ENCODE measurements around the gene UNC5C.

UNC5C gene

DNA sequence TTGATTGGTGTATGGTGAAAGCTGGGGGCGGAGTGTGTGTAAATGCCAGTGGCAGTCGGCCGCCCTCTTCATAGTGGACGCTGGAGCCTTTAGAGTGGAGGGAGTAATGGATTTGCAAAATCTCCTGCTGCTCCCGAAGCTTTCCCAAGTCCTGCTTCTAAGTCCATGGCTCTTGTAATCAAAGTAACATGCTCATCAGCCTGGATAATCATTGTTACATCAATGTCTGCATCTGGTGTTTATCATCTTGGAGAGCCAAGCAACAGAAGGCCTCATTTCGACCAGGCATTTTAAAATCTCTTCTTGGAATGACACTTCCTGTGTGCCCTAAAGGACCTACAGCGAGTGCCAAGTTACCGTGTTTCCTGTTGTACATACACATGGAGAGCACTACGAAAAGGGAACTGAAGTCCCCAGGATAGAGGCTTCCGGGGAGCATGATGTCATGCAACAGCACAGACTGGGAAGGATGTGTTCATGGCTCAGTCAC lies 32.2 kb downstream of the UNC5C start:
- TF ChIP-seq, protein P1, sequence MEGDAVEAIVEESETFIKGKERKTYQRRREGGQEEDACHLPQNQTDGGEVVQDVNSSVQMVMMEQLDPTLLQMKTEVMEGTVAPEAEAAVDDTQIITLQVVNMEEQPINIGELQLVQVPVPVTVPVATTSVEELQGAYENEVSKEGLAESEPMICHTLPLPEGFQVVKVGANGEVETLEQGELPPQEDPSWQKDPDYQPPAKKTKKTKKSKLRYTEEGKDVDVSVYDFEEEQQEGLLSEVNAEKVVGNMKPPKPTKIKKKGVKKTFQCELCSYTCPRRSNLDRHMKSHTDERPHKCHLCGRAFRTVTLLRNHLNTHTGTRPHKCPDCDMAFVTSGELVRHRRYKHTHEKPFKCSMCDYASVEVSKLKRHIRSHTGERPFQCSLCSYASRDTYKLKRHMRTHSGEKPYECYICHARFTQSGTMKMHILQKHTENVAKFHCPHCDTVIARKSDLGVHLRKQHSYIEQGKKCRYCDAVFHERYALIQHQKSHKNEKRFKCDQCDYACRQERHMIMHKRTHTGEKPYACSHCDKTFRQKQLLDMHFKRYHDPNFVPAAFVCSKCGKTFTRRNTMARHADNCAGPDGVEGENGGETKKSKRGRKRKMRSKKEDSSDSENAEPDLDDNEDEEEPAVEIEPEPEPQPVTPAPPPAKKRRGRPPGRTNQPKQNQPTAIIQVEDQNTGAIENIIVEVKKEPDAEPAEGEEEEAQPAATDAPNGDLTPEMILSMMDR (IDR thresholded peaks at IDR 0.05; ENCODE audit: poor library complexity, severe bottlenecking) = no peak
- Histone ChIP-seq H3K4me3 (ENCODE audit: severe bottlenecking) (no peak overlapping the region), H3K36me3 (ENCODE audit: low read depth) (no peaks in the 10 kb centered on the region), H3K4me1 (ENCODE audit: insufficient read depth, poor library complexity, severe bottlenecking) (no peaks in the 10 kb centered on the region), H3K27me3 (ENCODE audit: insufficient read depth, poor library complexity, severe bottlenecking) (no peaks in the 10 kb centered on the region), H3K9me3 (ENCODE audit: severe bottlenecking) (no peaks in the 10 kb centered on the region), H3K27ac (ENCODE audit: poor library complexity, severe bottlenecking) (no peak overlapping the region)
- DNase-seq (ENCODE audit: low spot score) = no peak
- no peak for ATAC-seq (ENCODE audit: low read depth)

GRCh38 chr4:95515589-95515988 lies 33.2 kb downstream of the UNC5C start:
- Histone ChIP-seq H3K9me3 (ENCODE audit: severe bottlenecking) (no peaks in the 10 kb centered on the region), H3K36me3 (ENCODE audit: low read depth) (no peaks in the 10 kb centered on the region), H3K4me3 (ENCODE audit: severe bottlenecking) (no peak overlapping the region), H3K27ac (ENCODE audit: poor library complexity, severe bottlenecking) (no peak overlapping the region), H3K4me1 (ENCODE audit: insufficient read depth, poor library complexity, severe bottlenecking) (peaks cover 9% of the 10 kb centered on the region), H3K27me3 (ENCODE audit: insufficient read depth, poor library complexity, severe bottlenecking) (no peaks in the 10 kb centered on the region)
- ATAC-seq (ENCODE audit: low read depth) (no peak), DNase-seq (ENCODE audit: low spot score) (no peak)
- TF ChIP-seq, protein P1 (IDR thresholded peaks at IDR 0.05; ENCODE audit: poor library complexity, severe bottlenecking) = no peak

DNA sequence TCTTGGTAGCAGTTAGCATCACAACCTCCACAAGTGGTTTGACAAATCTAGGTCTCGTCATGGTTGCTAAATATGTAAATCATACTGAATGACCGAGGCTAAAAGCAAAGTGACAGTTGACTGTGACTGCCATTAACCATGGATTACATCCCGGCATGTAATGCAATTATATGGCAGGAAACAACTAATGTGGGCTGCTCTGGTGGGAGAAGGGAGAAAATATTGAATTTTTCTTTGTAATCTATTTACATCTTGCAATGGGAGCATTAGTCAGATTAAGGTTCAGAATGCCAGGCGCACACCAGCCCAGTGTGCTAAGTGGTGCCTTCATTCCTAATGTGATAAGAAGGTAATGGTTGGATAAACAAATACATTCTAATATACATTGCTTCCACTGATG lies 35.8 kb downstream of the UNC5C start:
- ATAC-seq (ENCODE audit: low read depth) (no peak), DNase-seq (ENCODE audit: low spot score) (no peak)
- Histone ChIP-seq H3K27ac (ENCODE audit: poor library complexity, severe bottlenecking) (no peak overlapping the region), H3K4me3 (ENCODE audit: severe bottlenecking) (no peak overlapping the region), H3K9me3 (ENCODE audit: severe bottlenecking) (no peaks in the 10 kb centered on the region), H3K4me1 (ENCODE audit: insufficient read depth, poor library complexity, severe bottlenecking) (peaks cover 14% of the 10 kb centered on the region), H3K27me3 (ENCODE audit: insufficient read depth, poor library complexity, severe bottlenecking) (no peaks in the 10 kb centered on the region), H3K36me3 (ENCODE audit: low read depth) (no peaks in the 10 kb centered on the region)
- TF ChIP-seq, protein P1 (IDR thresholded peaks at IDR 0.05; ENCODE audit: poor library complexity, severe bottlenecking) = no peak

GRCh38 chr4:95511477-95511876 lies 37.3 kb downstream of the UNC5C start:
- no peaks in the 10 kb centered on the region for H3K9me3 ChIP-seq (ENCODE audit: severe bottlenecking)
- no peaks in the 10 kb centered on the region for H3K27me3 ChIP-seq (ENCODE audit: insufficient read depth, poor library complexity, severe bottlenecking)
- TF ChIP-seq, protein P1 (IDR thresholded peaks at IDR 0.05; ENCODE audit: poor library complexity, severe bottlenecking) = no peak
- H3K36me3 ChIP-seq (ENCODE audit: low read depth) = no peaks in the 10 kb centered on the region
- DNase-seq (ENCODE audit: low spot score) = no peak
- H3K4me1 ChIP-seq (ENCODE audit: insufficient read depth, poor library complexity, severe bottlenecking) = peaks cover 14% of the 10 kb centered on the region
- H3K27ac ChIP-seq (ENCODE audit: poor library complexity, severe bottlenecking) = no peak overlapping the region
- ATAC-seq (ENCODE audit: low read depth) = no peak
- no peak overlapping the region for H3K4me3 ChIP-seq (ENCODE audit: severe bottlenecking)

DNA sequence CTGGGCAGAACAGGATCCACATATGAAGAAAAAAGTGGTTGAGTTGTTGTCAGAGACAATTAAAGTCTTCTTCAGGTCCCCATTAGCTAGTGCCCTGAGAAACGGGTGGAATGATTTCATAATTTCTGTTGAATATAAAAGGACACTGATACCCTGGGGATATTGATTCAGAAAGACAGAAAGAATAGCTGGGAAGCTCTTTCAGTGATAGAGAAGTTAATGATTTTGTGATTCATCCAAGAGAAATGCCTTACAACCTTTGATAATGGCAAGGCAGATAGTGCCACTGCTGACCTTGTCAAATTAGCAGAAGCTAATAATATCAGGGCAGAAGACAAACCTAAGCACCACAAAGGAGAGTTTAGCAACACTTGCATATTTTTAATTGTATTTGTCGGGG lies 37.9 kb downstream of the UNC5C start:
- Histone ChIP-seq H3K27me3 (ENCODE audit: insufficient read depth, poor library complexity, severe bottlenecking) (no peaks in the 10 kb centered on the region), H3K27ac (ENCODE audit: poor library complexity, severe bottlenecking) (peak overlapping the region; percentile 32), H3K9me3 (ENCODE audit: severe bottlenecking) (no peaks in the 10 kb centered on the region), H3K4me3 (ENCODE audit: severe bottlenecking) (no peak overlapping the region), H3K36me3 (ENCODE audit: low read depth) (no peaks in the 10 kb centered on the region), H3K4me1 (ENCODE audit: insufficient read depth, poor library complexity, severe bottlenecking) (peaks cover 14% of the 10 kb centered on the region)
- ATAC-seq (ENCODE audit: low read depth) (peak; percentile 77), DNase-seq (ENCODE audit: low spot score) (no peak)
- TF ChIP-seq, protein P1 (IDR thresholded peaks at IDR 0.05; ENCODE audit: poor library complexity, severe bottlenecking) = no peak
